H9 (cell line): ENCODE results near the gene PRR33. TPM values are rescaled to one million over a fixed set of nuclear protein-coding genes. Genes with fewer than 3 reads are reported as not detected.

Experiments used
- DNase-seq: peaks from one replicate; pipeline ENCODE4 v3.0.0-alpha.2; 2017
- H2AFZ ChIP-seq: one replicate; pipeline ENCODE4 v1.6.1; 2013; ENCODE audit warnings: mild to moderate bottlenecking, low read length, control low read depth, moderate library complexity
- H2AK5ac ChIP-seq: 2 replicates; pipeline ENCODE4 v1.6.1; 2013; ENCODE audit warnings: low read length, control low read depth, mixed read lengths; ENCODE audit not compliant: insufficient read length
- H2BK120ac ChIP-seq: one replicate; pipeline ENCODE4 v1.6.1; 2013; ENCODE audit warnings: low read depth, mild to moderate bottlenecking, low read length, control low read depth, inconsistent platforms; ENCODE audit not compliant: poor library complexity, severe bottlenecking
- H2BK12ac ChIP-seq: 2 replicates; pipeline ENCODE4 v1.6.1; 2013; ENCODE audit warnings: low read length, control low read depth, mixed read lengths, low read depth; ENCODE audit not compliant: insufficient read length
- H2BK15ac ChIP-seq: 2 replicates; pipeline ENCODE4 v1.6.1; 2013; ENCODE audit warnings: low read depth, low read length, control low read depth
- H2BK20ac ChIP-seq: one replicate; pipeline ENCODE4 v1.6.1; 2013; ENCODE audit warnings: low read depth, mild to moderate bottlenecking, low read length, control low read depth, inconsistent platforms; ENCODE audit not compliant: poor library complexity, severe bottlenecking
- H2BK5ac ChIP-seq: 2 replicates; pipeline ENCODE4 v1.6.1; 2013; ENCODE audit warnings: low read length, control low read depth, mixed read lengths; ENCODE audit not compliant: insufficient read length
- H3K14ac ChIP-seq: 2 replicates; pipeline ENCODE4 v1.6.1; 2013; ENCODE audit warnings: low read length, control low read depth; ENCODE audit not compliant: insufficient read depth
- H3K18ac ChIP-seq: 2 replicates; pipeline ENCODE4 v1.6.1; 2013; ENCODE audit warnings: low read depth, mild to moderate bottlenecking, mixed read lengths, low read length, control low read depth; ENCODE audit not compliant: insufficient read length
- H3K23ac ChIP-seq: 2 replicates; pipeline ENCODE4 v1.6.1; 2013; ENCODE audit warnings: low read length, control low read depth, mixed read lengths, low read depth; ENCODE audit not compliant: insufficient read length
- H3K23me2 ChIP-seq: 2 replicates; pipeline ENCODE4 v1.6.1; 2013; ENCODE audit warnings: low read depth, mild to moderate bottlenecking, mixed read lengths, low read length, control low read depth; ENCODE audit not compliant: insufficient read length, poor library complexity, severe bottlenecking
- H3K27ac ChIP-seq: 2 replicates; pipeline ENCODE4 v1.5.1; 2013; ENCODE audit warnings: low read length, control low read depth, mixed read lengths, low read depth; ENCODE audit not compliant: insufficient read length
- H3K27me3 ChIP-seq: 2 replicates; pipeline ENCODE4 v1.6.1; 2013; ENCODE audit warnings: low read length, control low read depth, inconsistent platforms; ENCODE audit not compliant: insufficient read depth
- H3K4ac ChIP-seq: 2 replicates; pipeline ENCODE4 v1.6.1; 2013; ENCODE audit warnings: low read depth, mild to moderate bottlenecking, control low read depth, inconsistent platforms, low read length, moderate library complexity
- H3K4me1 ChIP-seq: 2 replicates; pipeline ENCODE4 v1.6.1; 2013; ENCODE audit warnings: low read length, control low read depth, inconsistent platforms; ENCODE audit not compliant: insufficient read depth
- H3K4me2 ChIP-seq: 2 replicates; pipeline ENCODE4 v1.6.1; 2013; ENCODE audit warnings: low read length, control low read depth, mixed read lengths; ENCODE audit not compliant: insufficient read length, insufficient read depth
- H3K56ac ChIP-seq: 2 replicates; pipeline ENCODE4 v1.6.1; 2013; ENCODE audit warnings: low read depth, mild to moderate bottlenecking, mixed read lengths, low read length, control low read depth; ENCODE audit not compliant: insufficient read length
- H3K79me1 ChIP-seq: 2 replicates; pipeline ENCODE4 v1.6.1; 2013; ENCODE audit warnings: low read depth, mild to moderate bottlenecking, moderate library complexity, low read length, control low read depth, inconsistent platforms; ENCODE audit not compliant: insufficient read depth, poor library complexity, severe bottlenecking
- H3K79me2 ChIP-seq: 2 replicates; pipeline ENCODE4 v1.6.1; 2013; ENCODE audit warnings: low read length, control low read depth, inconsistent platforms; ENCODE audit not compliant: insufficient read depth
- H3K9ac ChIP-seq: 2 replicates; pipeline ENCODE4 v1.6.1; 2013; ENCODE audit warnings: low read length, control low read depth, mixed read lengths; ENCODE audit not compliant: insufficient read length; ENCODE audit errors: extremely low read depth
- H3K9me3 ChIP-seq: one replicate; pipeline ENCODE4 v1.6.1; 2013; ENCODE audit warnings: low read depth, low read length, inconsistent platforms; ENCODE audit not compliant: control insufficient read depth
- H3T11ph ChIP-seq: one replicate; pipeline ENCODE4 v1.6.1; 2013; ENCODE audit warnings: mild to moderate bottlenecking, low read length, control low read depth, inconsistent platforms
- H4K20me1 ChIP-seq: one replicate; pipeline ENCODE4 v1.6.1; 2013; ENCODE audit not compliant: control insufficient read depth, insufficient read length, insufficient read depth
- H4K5ac ChIP-seq: 2 replicates; pipeline ENCODE4 v1.6.1; 2013; ENCODE audit warnings: low read depth, mild to moderate bottlenecking, mixed read lengths, low read length, control low read depth; ENCODE audit not compliant: insufficient read length
- H4K8ac ChIP-seq: replicated peaks from 2 replicates; pipeline ENCODE4 v1.6.1; 2013; ENCODE audit warnings: low read length, control low read depth, mixed read lengths, low read depth; ENCODE audit not compliant: insufficient read length
- H4K91ac ChIP-seq: 2 replicates; pipeline ENCODE4 v1.6.1; 2013; ENCODE audit warnings: low read depth, mild to moderate bottlenecking, moderate library complexity, mixed read lengths, low read length, control low read depth; ENCODE audit not compliant: insufficient read length
- H3K27ac Mint-ChIP-seq, 3 experiments: 2 replicates in 2 of 3; 3 replicates in 1 of 3; pipeline ENCODE4 v1.8.0; 2020 to 2021; ENCODE audit warnings: mixed read lengths in 3 of 3, mild to moderate bottlenecking in 1 of 3, moderate library complexity in 1 of 3
- H3K27me3 Mint-ChIP-seq: 2 replicates; pipeline ENCODE4 v1.8.0; 2021; ENCODE audit warnings: low read depth, mild to moderate bottlenecking, moderate library complexity, mixed read lengths
- H3K36me3 Mint-ChIP-seq, 3 experiments: 2 replicates in 2 of 3; 3 replicates in 1 of 3; pipeline ENCODE4 v1.8.0; 2020 to 2021; ENCODE audit warnings: low read depth in 3 of 3, mixed read lengths in 3 of 3; ENCODE audit not compliant: insufficient read depth in 1 of 3
- H3K4me1 Mint-ChIP-seq, 2 experiments: 2 replicates each; pipeline ENCODE4 v1.8.0; 2020; ENCODE audit warnings: mixed read lengths in 2 of 2
- H3K4me3 Mint-ChIP-seq, 2 experiments: 2 replicates in 1 of 2; 3 replicates in 1 of 2; pipeline ENCODE4 v1.8.0; 2020 to 2021; ENCODE audit warnings: mild to moderate bottlenecking in 2 of 2, mixed read lengths in 2 of 2, moderate library complexity in 1 of 2
- H3K9me3 Mint-ChIP-seq, 2 experiments: 2 replicates in 1 of 2; 3 replicates in 1 of 2; pipeline ENCODE4 v1.8.0; 2020; ENCODE audit warnings: mild to moderate bottlenecking in 2 of 2, mixed read lengths in 2 of 2, moderate library complexity in 1 of 2
- CTCF ChIP-seq: fragments of 200-600 bp; sonication (generic); conservative IDR thresholded peaks from 3 replicates; pipeline ENCODE4 v1.8.0; 2021; ENCODE audit warnings: antibody characterized with exemption, mild to moderate bottlenecking
- WGBS: extraction: QIAGEN DNeasy Blood & Tissue Kit; methylation state at CpG from one replicate; pipeline ENCODE4 v1.1.7; 2013; ENCODE audit warnings: missing lambda C conversion rate, low lambda C conversion rate, mixed read lengths; ENCODE audit not compliant: insufficient read length; ENCODE audit errors: extremely low coverage; 5-methylcytosine and 5-hydroxymethylcytosine counted together
- total RNA-seq: library from RNA; stranded (reverse); gene quantifications from 2 replicates; pipeline ENCODE4 v1.2.1, GENCODE V29; 2021

Gene PRR33
- total RNA-seq, 1 experiment from 2014 or later, result not detected

- Histone ChIP-seq H3K56ac (no peak overlapping the region), H2BK12ac (no peak overlapping the region), H3K9me3 (no peaks in the 10 kb centered on the region), H2BK120ac (no peak overlapping the region), H3K79me2 (no peaks in the 10 kb centered on the region), H3K14ac (no peak overlapping the region; the same call in 1 of the 2 replicates), H4K20me1 (no peaks in the 10 kb centered on the region), H3K4ac (no peak overlapping the region), H4K8ac (no peak overlapping the region), H3K23ac (no peak overlapping the region), H2BK15ac (no peak overlapping the region), H3T11ph (no peak overlapping the region), H2AFZ (no peak overlapping the region), H3K18ac (no peak overlapping the region), H4K91ac (no peak overlapping the region), H3K27ac (no peak overlapping the region), H3K4me2 (no peak overlapping the region), H3K27me3 (no peaks in the 10 kb centered on the region), H4K5ac (no peak overlapping the region), H3K23me2 (no peaks in the 10 kb centered on the region), H2BK20ac (no peak overlapping the region), H2BK5ac (no peak overlapping the region), H2AK5ac (no peak overlapping the region), H3K9ac (no peak overlapping the region), H3K79me1 (no peaks in the 10 kb centered on the region), H3K4me1 (no peaks in the 10 kb centered on the region)
- no peak overlapping the region for H3K4me3 Mint-ChIP-seq
- no peak for DNase-seq
- peaks cover 23% of the 10 kb centered on the region for H3K27me3 Mint-ChIP-seq
- H3K36me3 Mint-ChIP-seq, result no peaks in the 10 kb centered on the region
- TF ChIP-seq CTCF, result no peak
- no peaks in the 10 kb centered on the region; a peak in 1 of 5 replicates for H3K9me3 Mint-ChIP-seq
- H3K4me1 Mint-ChIP-seq, result no peaks in the 10 kb centered on the region
- H3K27ac Mint-ChIP-seq, result no peak overlapping the region
- no CpG with 5 or more reads among the region's 34 CpGs for WGBS
Observed at GRCh38 chr11:1890856-1891830, 552 bp downstream of the PRR33 start.
